ENCODE measurements around the gene SHPK.

DNA sequence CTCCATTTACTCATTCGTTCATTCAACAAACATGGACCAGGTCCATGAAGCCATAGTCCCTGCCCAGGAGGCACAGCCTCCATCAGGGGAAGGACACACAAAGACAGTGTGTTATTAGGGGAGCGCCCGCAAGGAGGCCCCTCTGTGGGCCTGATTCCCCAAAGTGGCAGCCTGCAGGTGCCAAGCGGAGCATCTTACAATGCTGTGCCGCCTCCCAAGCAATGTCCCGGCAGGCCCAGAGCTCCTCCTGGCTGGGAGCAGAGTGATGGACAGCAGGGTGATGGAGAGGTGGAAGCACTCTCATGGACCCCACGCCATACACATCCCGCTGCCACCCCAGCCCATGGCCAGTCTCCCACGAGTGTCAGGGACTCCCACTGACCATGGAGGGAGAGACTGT lies 52.6 kb downstream of the SHPK start:
- no peak for TF ChIP-seq SUZ12 (IDR thresholded peaks at IDR 0.05; ENCODE audit: extremely low read depth, insufficient read depth, insufficient read length)
- no peak for TF ChIP-seq ZNF274 (IDR thresholded peaks at IDR 0.05; ENCODE audit: low read depth, low read length)
- TF ChIP-seq YY1 (IDR thresholded peaks at IDR 0.05; ENCODE audit: insufficient read depth, insufficient read length), result no peak

All from NT2/D1 (cell line).